ENCODE data around the gene PALD1.

DNA sequence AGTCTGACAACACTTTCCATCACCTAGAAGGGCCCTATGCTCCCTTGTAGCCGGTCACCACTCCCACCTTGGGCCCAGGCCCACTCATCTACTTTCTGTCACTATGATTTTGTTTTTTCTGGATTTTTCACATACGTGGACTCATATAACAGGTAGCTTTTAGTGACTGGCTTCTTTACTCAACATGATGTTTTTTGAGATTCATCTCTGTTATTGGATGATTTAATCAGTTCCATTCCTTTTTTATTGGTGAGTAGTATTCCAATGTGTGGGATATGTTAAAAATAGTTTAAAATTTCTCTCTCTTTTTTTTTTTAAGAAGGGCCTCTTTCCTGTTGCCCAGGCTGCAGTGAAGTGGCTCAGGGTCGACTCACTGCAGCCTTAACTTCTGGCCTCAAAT is 9.3 kb downstream of the PALD1 start:
- TF ChIP-seq, protein P1, sequence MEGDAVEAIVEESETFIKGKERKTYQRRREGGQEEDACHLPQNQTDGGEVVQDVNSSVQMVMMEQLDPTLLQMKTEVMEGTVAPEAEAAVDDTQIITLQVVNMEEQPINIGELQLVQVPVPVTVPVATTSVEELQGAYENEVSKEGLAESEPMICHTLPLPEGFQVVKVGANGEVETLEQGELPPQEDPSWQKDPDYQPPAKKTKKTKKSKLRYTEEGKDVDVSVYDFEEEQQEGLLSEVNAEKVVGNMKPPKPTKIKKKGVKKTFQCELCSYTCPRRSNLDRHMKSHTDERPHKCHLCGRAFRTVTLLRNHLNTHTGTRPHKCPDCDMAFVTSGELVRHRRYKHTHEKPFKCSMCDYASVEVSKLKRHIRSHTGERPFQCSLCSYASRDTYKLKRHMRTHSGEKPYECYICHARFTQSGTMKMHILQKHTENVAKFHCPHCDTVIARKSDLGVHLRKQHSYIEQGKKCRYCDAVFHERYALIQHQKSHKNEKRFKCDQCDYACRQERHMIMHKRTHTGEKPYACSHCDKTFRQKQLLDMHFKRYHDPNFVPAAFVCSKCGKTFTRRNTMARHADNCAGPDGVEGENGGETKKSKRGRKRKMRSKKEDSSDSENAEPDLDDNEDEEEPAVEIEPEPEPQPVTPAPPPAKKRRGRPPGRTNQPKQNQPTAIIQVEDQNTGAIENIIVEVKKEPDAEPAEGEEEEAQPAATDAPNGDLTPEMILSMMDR (IDR thresholded peaks at IDR 0.05): no peak
- TF ChIP-seq POLR2AphosphoS5 (IDR thresholded peaks at IDR 0.05) (no peak), POLR2A (IDR thresholded peaks at IDR 0.05) (no peak)
